HEK293 (cell line): ENCODE measurements around the gene CRK.

Experiments
- CTCF ChIA-PET: fragments of 350-600 bp; formaldehyde crosslinking; extraction: SDS; loops from one replicate; lab custom pipeline; 2021; ENCODE audit warnings: antibody characterized with exemption; lab: Yijun Ruan, JAX
- POLR2A ChIA-PET: fragments of 300-600 bp; formaldehyde crosslinking; extraction: SDS; loops from one replicate; lab custom pipeline; 2020; ENCODE audit warnings: antibody characterized with exemption, inconsistent platforms; lab: Yijun Ruan, JAX
- H3K27ac ChIP-seq: fragments of 200-500 bp; sonication (Bioruptor generic); 2 replicates; pipeline ENCODE4 v1.5.1; 2014; ENCODE audit warnings: low read depth, low read length, control low read depth, inconsistent platforms; ENCODE audit errors: extremely low read depth
- H3K36me3 ChIP-seq, 2 experiments: fragments of 200-500 bp in 1 of 2; sonication (Bioruptor generic) in 1 of 2; 1 replicate in 1 of 2; 2 replicates in 1 of 2; pipeline ENCODE4 v1.5.1; 2014 to 2017; ENCODE audit warnings: inconsistent platforms in 2 of 2, low read length in 2 of 2; ENCODE audit not compliant: control insufficient read depth in 2 of 2, insufficient read depth in 1 of 2
- H3K4me1 ChIP-seq: fragments of 200-500 bp; sonication (Bioruptor generic); 2 replicates; pipeline ENCODE4 v1.5.1; 2014; ENCODE audit warnings: mild to moderate bottlenecking, low read length, inconsistent platforms; ENCODE audit not compliant: control insufficient read depth, insufficient read depth
- H3K4me3 ChIP-seq: 2 replicates; pipeline ENCODE4 v1.5.1; 2011; ENCODE audit warnings: low read depth, mild to moderate bottlenecking, control low read depth, low read length, moderate library complexity
- H3K9me3 ChIP-seq: fragments of 200-500 bp; sonication (Bioruptor generic); 2 replicates; pipeline ENCODE4 v1.5.1; 2014; ENCODE audit warnings: low read depth, low read length, inconsistent platforms; ENCODE audit not compliant: control insufficient read depth, insufficient read depth
- AEBP2 ChIP-seq: fragments of 450-650 bp; formaldehyde crosslinking; IDR thresholded peaks from 2 replicates; pipeline ENCODE4 v1.5.1; 2016; ENCODE audit warnings: missing biosample characterization, missing genetic modification characterization, borderline replicate concordance
- ATF2 ChIP-seq: fragments of 450-650 bp; formaldehyde crosslinking; IDR thresholded peaks from 2 replicates; pipeline ENCODE4 v1.5.1; 2016; ENCODE audit warnings: missing biosample characterization, missing genetic modification characterization, low read depth
- GLI4 ChIP-seq: fragments of 450-650 bp; formaldehyde crosslinking; IDR thresholded peaks from 2 replicates; pipeline ENCODE4 v1.5.1; 2016; ENCODE audit warnings: missing biosample characterization, missing genetic modification characterization
- GLIS2 ChIP-seq: fragments of 450-650 bp; formaldehyde crosslinking; IDR thresholded peaks from 2 replicates; pipeline ENCODE4 v1.5.1; 2016; ENCODE audit warnings: missing biosample characterization, missing genetic modification characterization
- HIC1 ChIP-seq: fragments of 450-650 bp; formaldehyde crosslinking; IDR thresholded peaks from 2 replicates; pipeline ENCODE4 v1.5.1; 2016; ENCODE audit warnings: missing biosample characterization, missing genetic modification characterization
- SP3 ChIP-seq: fragments of 450-650 bp; formaldehyde crosslinking; IDR thresholded peaks from 2 replicates; pipeline ENCODE4 v1.5.1; 2016; ENCODE audit warnings: missing biosample characterization, missing genetic modification characterization
- YY1 ChIP-seq: fragments of 450-650 bp; formaldehyde crosslinking; IDR thresholded peaks from 2 replicates; pipeline ENCODE4 v1.5.1; 2018; ENCODE audit warnings: missing biosample characterization, missing genetic modification characterization
- ZNF169 ChIP-seq: fragments of 450-650 bp; formaldehyde crosslinking; IDR thresholded peaks from 2 replicates; pipeline ENCODE4 v1.5.1; 2016; ENCODE audit warnings: missing biosample characterization, missing genetic modification characterization
- ZNF302 ChIP-seq: fragments of 450-650 bp; formaldehyde crosslinking; IDR thresholded peaks from 2 replicates; pipeline ENCODE4 v1.5.1; 2016; ENCODE audit warnings: missing biosample characterization, missing genetic modification characterization, low read depth
- ZNF37A ChIP-seq: fragments of 450-650 bp; IDR thresholded peaks from 2 replicates; pipeline ENCODE4 v1.5.1; 2018; ENCODE audit warnings: missing biosample characterization, missing genetic modification characterization
- ZNF394 ChIP-seq: fragments of 450-650 bp; formaldehyde crosslinking; IDR thresholded peaks from 2 replicates; pipeline ENCODE4 v1.5.1; 2016; ENCODE audit warnings: missing biosample characterization, missing genetic modification characterization, mild to moderate bottlenecking, moderate library complexity, borderline replicate concordance
- ZNF433 ChIP-seq: fragments of 450-650 bp; formaldehyde crosslinking; IDR thresholded peaks from 2 replicates; pipeline ENCODE4 v1.5.1; 2016; ENCODE audit warnings: missing biosample characterization, missing genetic modification characterization, low read depth
- ZNF449 ChIP-seq: fragments of 450-650 bp; formaldehyde crosslinking; IDR thresholded peaks from 2 replicates; pipeline ENCODE4 v1.5.1; 2017; ENCODE audit warnings: missing biosample characterization, mild to moderate bottlenecking, missing genetic modification characterization, moderate library complexity
- ZNF48 ChIP-seq: fragments of 450-650 bp; formaldehyde crosslinking; IDR thresholded peaks from 2 replicates; pipeline ENCODE4 v1.5.1; 2016; ENCODE audit warnings: missing biosample characterization, missing genetic modification characterization
- ZNF561 ChIP-seq: fragments of 450-650 bp; IDR thresholded peaks from 2 replicates; pipeline ENCODE4 v1.5.1; 2018; ENCODE audit warnings: missing biosample characterization, missing genetic modification characterization, borderline replicate concordance
- ZNF776 ChIP-seq: fragments of 450-650 bp; formaldehyde crosslinking; IDR thresholded peaks from 2 replicates; pipeline ENCODE4 v1.5.0; 2017; ENCODE audit warnings: missing biosample characterization, missing genetic modification characterization, borderline replicate concordance
- ZNF830 ChIP-seq: fragments of 450-650 bp; IDR thresholded peaks from 2 replicates; pipeline ENCODE4 v1.5.0; 2018; ENCODE audit warnings: missing biosample characterization, missing genetic modification characterization, low read depth, mild to moderate bottlenecking, moderate library complexity

The CRK gene

GRCh38 chr17:1481736-1482135 lies 25.7 kb upstream of the CRK start (continued):
- TF ChIP-seq ZNF433 (tag by site-specific recombination), result no peak
- TF ChIP-seq ZNF169, result no peak
- TF ChIP-seq ZNF561 (tag by site-specific recombination), result no peak
- TF ChIP-seq, all 188 proteins: peak for 0

- ChIA-PET POLR2A (no interaction called here), CTCF (interaction anchor here (0.6 kb wide), 1 partner anchor 116 kb away, joined by 3 read pairs; no protein-coding TSS in a partner anchor)
- H3K27ac ChIP-seq, result no peak overlapping the region
- TF ChIP-seq ZNF37A (tag by site-specific recombination), result no peak
- no peak for TF ChIP-seq ZNF394
- 0 out of 2 replicates have a peak, but pooled peaks have one; percentile 60 for TF ChIP-seq HIC1
- TF ChIP-seq SP3 (tag by site-specific recombination), result no peak
- no peak for TF ChIP-seq ZNF449 (tag by site-specific recombination)
- TF ChIP-seq ATF2 (tag by site-specific recombination), result 0 out of 2 replicates have a peak, but pooled peaks have one; percentile 14
- TF ChIP-seq GLIS2 (tag by site-specific recombination), result peak; percentile 13; the same call in 1 of the 2 replicates
- TF ChIP-seq YY1 (tag by site-specific recombination), result no peak
- no peak for TF ChIP-seq AEBP2 (tag by site-specific recombination)
- TF ChIP-seq ZNF48 (tag by site-specific recombination), result no peak
- TF ChIP-seq GLI4, result no peak
- no peak for TF ChIP-seq ZNF776
- TF ChIP-seq ZNF302, result no peak
- no peak for TF ChIP-seq ZNF830 (tag by site-specific recombination)
- H3K36me3 ChIP-seq, result peaks cover 27 to 71% of the 10 kb centered on the region in 2 experiments; a peak in 2 of 3 replicates
- no peaks in the 10 kb centered on the region for H3K9me3 ChIP-seq
- H3K4me3 ChIP-seq, result no peak overlapping the region
- peaks cover 4% of the 10 kb centered on the region; the same call in 1 of the 2 replicates for H3K4me1 ChIP-seq
Measured at GRCh38 chr17:1480747-1481465, 24.9 kb upstream of the CRK start.
